ENCODE data around the gene AOX1.

Gene AOX1

DNA sequence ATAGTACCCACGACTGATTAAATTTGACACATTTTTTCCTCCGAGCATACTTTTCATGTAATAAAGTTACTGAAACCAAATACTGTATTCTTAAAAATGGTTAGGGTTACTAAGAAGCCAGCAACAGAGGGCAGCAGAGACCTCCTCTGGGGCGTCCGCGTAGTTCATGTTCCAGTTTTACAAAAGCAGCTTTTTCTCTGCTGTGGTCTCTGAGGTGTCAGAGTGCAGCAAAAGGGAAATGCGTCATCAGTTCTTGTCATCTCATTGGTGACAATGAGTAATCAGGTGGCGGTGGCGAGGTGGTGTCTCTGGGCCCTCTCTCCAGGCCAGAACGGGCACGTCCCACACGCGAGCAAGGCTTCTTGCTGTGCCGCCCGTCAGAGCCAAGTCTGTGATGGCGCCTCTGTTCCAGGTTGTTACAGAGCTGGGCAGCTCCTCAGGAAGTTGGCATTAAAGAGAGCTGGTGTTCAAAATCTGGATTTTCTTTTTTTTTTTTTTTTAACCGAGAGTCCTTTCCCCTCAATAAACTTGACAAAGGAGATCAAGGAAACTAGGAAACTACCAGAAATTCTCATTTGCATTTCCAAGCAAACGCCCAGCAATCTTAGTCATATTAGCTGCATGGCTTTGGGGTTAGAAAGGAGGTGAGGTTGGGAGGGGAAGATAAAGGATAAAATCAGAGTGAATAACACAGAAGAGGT, 127.3 kb downstream of the AOX1 start:
- TF ChIP-seq, protein P1, sequence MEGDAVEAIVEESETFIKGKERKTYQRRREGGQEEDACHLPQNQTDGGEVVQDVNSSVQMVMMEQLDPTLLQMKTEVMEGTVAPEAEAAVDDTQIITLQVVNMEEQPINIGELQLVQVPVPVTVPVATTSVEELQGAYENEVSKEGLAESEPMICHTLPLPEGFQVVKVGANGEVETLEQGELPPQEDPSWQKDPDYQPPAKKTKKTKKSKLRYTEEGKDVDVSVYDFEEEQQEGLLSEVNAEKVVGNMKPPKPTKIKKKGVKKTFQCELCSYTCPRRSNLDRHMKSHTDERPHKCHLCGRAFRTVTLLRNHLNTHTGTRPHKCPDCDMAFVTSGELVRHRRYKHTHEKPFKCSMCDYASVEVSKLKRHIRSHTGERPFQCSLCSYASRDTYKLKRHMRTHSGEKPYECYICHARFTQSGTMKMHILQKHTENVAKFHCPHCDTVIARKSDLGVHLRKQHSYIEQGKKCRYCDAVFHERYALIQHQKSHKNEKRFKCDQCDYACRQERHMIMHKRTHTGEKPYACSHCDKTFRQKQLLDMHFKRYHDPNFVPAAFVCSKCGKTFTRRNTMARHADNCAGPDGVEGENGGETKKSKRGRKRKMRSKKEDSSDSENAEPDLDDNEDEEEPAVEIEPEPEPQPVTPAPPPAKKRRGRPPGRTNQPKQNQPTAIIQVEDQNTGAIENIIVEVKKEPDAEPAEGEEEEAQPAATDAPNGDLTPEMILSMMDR (IDR thresholded peaks at IDR 0.05): peak; percentile 66; the same call in 1 of the 2 replicates

DNA sequence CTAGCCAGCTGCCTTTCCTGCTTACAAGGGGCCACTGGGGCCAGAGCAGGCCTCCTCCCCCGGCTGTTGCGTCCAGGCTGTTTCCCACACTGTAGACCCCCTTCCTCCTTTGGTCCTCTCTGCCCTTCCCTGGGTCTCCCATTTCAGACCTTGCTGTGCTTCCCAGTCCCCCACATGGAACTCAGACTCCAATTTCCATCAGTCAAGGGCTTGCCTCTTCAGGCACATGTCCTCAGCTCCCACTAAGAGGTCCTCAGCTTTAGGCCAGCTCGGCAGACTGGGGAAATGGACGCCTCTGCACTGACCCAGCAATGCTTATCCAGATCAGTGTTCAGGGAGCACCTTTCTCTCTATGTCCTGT, 127.9 kb downstream of the AOX1 start:
- TF ChIP-seq, protein P1 (IDR thresholded peaks at IDR 0.05): no peak

DNA sequence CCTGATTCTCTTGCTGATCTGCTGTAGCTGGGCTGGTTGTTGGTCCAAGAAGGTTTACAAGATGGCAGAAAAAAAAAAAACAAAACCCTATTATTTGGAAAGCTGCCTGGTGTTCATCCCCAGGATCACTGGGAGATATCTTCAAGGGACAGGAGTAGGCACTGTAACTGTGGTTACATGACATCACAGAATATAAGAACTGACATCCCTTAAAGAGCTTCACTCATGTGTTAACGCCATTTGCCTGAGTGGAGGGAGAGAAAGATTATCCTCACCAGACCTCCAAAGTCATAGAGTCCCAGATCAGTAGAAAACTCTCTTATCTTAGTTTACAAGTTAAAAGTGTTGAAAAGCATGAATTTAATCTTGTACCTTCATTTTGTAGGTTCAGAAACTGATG, 130.6 kb downstream of the AOX1 start:
- TF ChIP-seq, protein P1 (IDR thresholded peaks at IDR 0.05): no peak
